ENCODE data around the gene SSH2. TPM values are rescaled to one million over a fixed set of nuclear protein-coding genes. Genes with fewer than 3 reads are reported as not detected.

The SSH2 gene
- total and polyA plus RNA-seq, 2 of the 13 experiments (the other 11 are each of a cell fraction or from before 2014, with no cell fraction given) = 6.0 to 6.4 TPM

- TF ChIP-seq ZNF850 (CRISPR knock-in tag; conservative IDR thresholded peaks at IDR 0.05) = no peak
- TF ChIP-seq CBFB (CRISPR knock-in tag; IDR thresholded peaks at IDR 0.05) = peak; percentile 65; the same call in 1 of the 2 replicates
- peak; percentile 96 for TF ChIP-seq GFI1 (CRISPR knock-in tag; IDR thresholded peaks at IDR 0.05; ENCODE audit: borderline replicate concordance)
- TF ChIP-seq YEATS2 (CRISPR knock-in tag; IDR thresholded peaks at IDR 0.05; ENCODE audit: borderline replicate concordance) = peak; percentile 63; the same call in 1 of the 2 replicates
- no peak for TF ChIP-seq ZNF441 (CRISPR knock-in tag; IDR thresholded peaks at IDR 0.05; ENCODE audit: borderline replicate concordance)
- no peak for TF ChIP-seq MEF2D (CRISPR knock-in tag; IDR thresholded peaks at IDR 0.05)
- no peak for TF ChIP-seq DZIP1 (CRISPR knock-in tag; IDR thresholded peaks at IDR 0.05)
- no peak for TF ChIP-seq ZNF558 (CRISPR knock-in tag; IDR thresholded peaks at IDR 0.05; ENCODE audit: borderline replicate concordance)
- peak; percentile 73; the same call in 1 of the 2 replicates for TF ChIP-seq ZNF614 (CRISPR knock-in tag; IDR thresholded peaks at IDR 0.05; ENCODE audit: borderline replicate concordance)
- peak in 1 of 2 experiments; percentile 41; a peak in 1 of 4 replicates for TF ChIP-seq KLF16 (CRISPR knock-in tag; IDR thresholded peaks at IDR 0.05)
- no peak for TF ChIP-seq ZNF709 (CRISPR knock-in tag; IDR thresholded peaks at IDR 0.05)
- TF ChIP-seq NCOA1 (CRISPR knock-in tag; IDR thresholded peaks at IDR 0.05) = no peak
- TF ChIP-seq SOX13 (IDR thresholded peaks at IDR 0.05) = peak; percentile 78
- TF ChIP-seq SOX13 (CRISPR knock-in tag; conservative IDR thresholded peaks at IDR 0.05 in 1 of 2, IDR thresholded peaks at IDR 0.05 in 1 of 2) = peak in 1 of 2 experiments; percentile 97; a peak in 2 of 4 replicates
- peak; percentile 88 for TF ChIP-seq TBX2 (CRISPR knock-in tag; IDR thresholded peaks at IDR 0.05; ENCODE audit: borderline replicate concordance)
- TF ChIP-seq ZNF251 (CRISPR knock-in tag; IDR thresholded peaks at IDR 0.05) = no peak
- no peak for TF ChIP-seq ZKSCAN5 (CRISPR knock-in tag; IDR thresholded peaks at IDR 0.05)
- TF ChIP-seq CENPBD1 (CRISPR knock-in tag; IDR thresholded peaks at IDR 0.05; ENCODE audit: borderline replicate concordance, low read depth) = no peak
- TF ChIP-seq TBL1XR1 (IDR thresholded peaks at IDR 0.05; ENCODE audit: borderline replicate concordance, low read length, partially characterized antibody) = peak; percentile 26
- peak; percentile 96 for TF ChIP-seq POGZ (CRISPR knock-in tag; IDR thresholded peaks at IDR 0.05)
- TF ChIP-seq NFKB2 (CRISPR knock-in tag; IDR thresholded peaks at IDR 0.05; ENCODE audit: borderline replicate concordance) = no peak
- peak; percentile 66 for TF ChIP-seq ERF (CRISPR knock-in tag; IDR thresholded peaks at IDR 0.05)
- TF ChIP-seq NFIB (CRISPR knock-in tag; IDR thresholded peaks at IDR 0.05; ENCODE audit: borderline replicate concordance) = no peak
- TF ChIP-seq IKZF5 (CRISPR knock-in tag; IDR thresholded peaks at IDR 0.05) = peak; percentile 77; the same call in 1 of the 2 replicates
- TF ChIP-seq NCOR1 (IDR thresholded peaks at IDR 0.05; ENCODE audit: borderline replicate concordance, low read length) = peak; percentile 94
- TF ChIP-seq DRAP1 (CRISPR knock-in tag; IDR thresholded peaks at IDR 0.05) = peak; percentile 46; the same call in 1 of the 2 replicates
Measured at GRCh38 chr17:29740017-29740416, 190.0 kb downstream of the SSH2 start (continued).

Data from HepG2 (cell line).